Activated CD4-positive, alpha-beta T cell treated with anti-CD3 and anti-CD28 coated beads, Interleukin-2, amount 10 ng/mL, durations not matched to agents 24 days and 14 days (primary cell): ENCODE measurements around the gene ETV3. TPM values are rescaled to one million over a fixed set of nuclear protein-coding genes. Genes with fewer than 3 reads are reported as not detected.
"Not testable (repeated sequence)": the region's sequence is repeated elsewhere in the genome, so short reads cannot be mapped to it uniquely, and the experiment has no call there.

Source experiments
- DNase-seq: peaks from one replicate; pipeline ENCODE4 v3.0.0; 2022
- H3K27ac Mint-ChIP-seq: one replicate; pipeline ENCODE4 v1.8.0; 2022; ENCODE audit warnings: mild to moderate bottlenecking, mixed read lengths
- H3K27me3 Mint-ChIP-seq: one replicate; pipeline ENCODE4 v1.8.0; 2022; ENCODE audit warnings: mixed read lengths
- H3K36me3 Mint-ChIP-seq: one replicate; pipeline ENCODE4 v1.8.0; 2022; ENCODE audit warnings: low read depth, mild to moderate bottlenecking, mixed read lengths
- H3K4me1 Mint-ChIP-seq: one replicate; pipeline ENCODE4 v1.8.0; 2021; ENCODE audit warnings: mixed read lengths
- H3K4me3 Mint-ChIP-seq: one replicate; pipeline ENCODE4 v1.8.0; 2022; ENCODE audit warnings: mild to moderate bottlenecking, moderate library complexity, mixed read lengths
- H3K9me3 Mint-ChIP-seq: one replicate; pipeline ENCODE4 v1.8.0; 2021; ENCODE audit warnings: mixed read lengths
- intact Hi-C: fragments of 100-400 bp; cut with micrococcal nuclease; formaldehyde crosslinking; loops from one replicate; pipeline ENCODE4 v1.15.1; 2023
- total RNA-seq: library from RNA; stranded (reverse); gene quantifications from 2 replicates; pipeline ENCODE4 v1.2.3, GENCODE V29; 2022

Gene ETV3
- 40.4 and 41.3 TPM in 2 replicates for total RNA-seq

- Mint-ChIP-seq H3K27me3 (no peaks in the 10 kb centered on the region), H3K9me3 (no peaks in the 10 kb centered on the region), H3K36me3 (peaks cover 38% of the 10 kb centered on the region), H3K4me1 (peaks cover 62% of the 10 kb centered on the region), H3K4me3 (peak within 1 kb of the TSS; percentile 99), H3K27ac (peak within 1 kb of the TSS; percentile 90)
- intact Hi-C loops = loop anchor here (1.0 kb wide), 1 partner anchor 9 kb away; no protein-coding TSS in a partner anchor
- DNase-seq = peak; percentile 97
Observed at GRCh38 chr1:157138220-157139051, at the start of gene ETV3. Gene ETV3 (minus strand): TSS chr1:157138395. CDS start chr1:157136352, 2,043 bp downstream.

GRCh38 chr1:157186281-157186992, 48.2 kb upstream of the ETV3 start:
- peaks cover 2% of the 10 kb centered on the region for H3K4me1 Mint-ChIP-seq
- H3K9me3 Mint-ChIP-seq = no peaks in the 10 kb centered on the region
- H3K27ac Mint-ChIP-seq = no peak overlapping the region
- DNase-seq = no peak
- peaks cover 19% of the 10 kb centered on the region for H3K27me3 Mint-ChIP-seq
- no peaks in the 10 kb centered on the region for H3K36me3 Mint-ChIP-seq
- intact Hi-C loops = no loop called here
- H3K4me3 Mint-ChIP-seq = no peak overlapping the region

GRCh38 chr1:157183870-157184269, 45.7 kb upstream of the ETV3 start:
- Mint-ChIP-seq H3K4me3 (no peak overlapping the region), H3K36me3 (no peaks in the 10 kb centered on the region), H3K27ac (no peak overlapping the region), H3K27me3 (peaks cover 28% of the 10 kb centered on the region), H3K4me1 (peaks cover 2% of the 10 kb centered on the region), H3K9me3 (no peaks in the 10 kb centered on the region)
- intact Hi-C loops = no loop called here
- no peak for DNase-seq

GRCh38 chr1:157182371-157182770, 44.2 kb upstream of the ETV3 start:
- DNase-seq, H3K4me1 Mint-ChIP-seq, H3K4me3 Mint-ChIP-seq, H3K27ac Mint-ChIP-seq, H3K36me3 Mint-ChIP-seq, H3K9me3 Mint-ChIP-seq, intact Hi-C loops: not testable (repeated sequence)
- H3K27me3 Mint-ChIP-seq = peaks cover 33% of the 10 kb centered on the region

- no peak for DNase-seq
- Mint-ChIP-seq H3K9me3 (no peaks in the 10 kb centered on the region), H3K27me3 (peaks cover 35% of the 10 kb centered on the region), H3K4me1 (peaks cover 2% of the 10 kb centered on the region), H3K4me3 (no peak overlapping the region), H3K36me3 (no peaks in the 10 kb centered on the region), H3K27ac (no peak overlapping the region)
- intact Hi-C loops = no loop called here
Observed at GRCh38 chr1:157181790-157182189, 43.6 kb upstream of the ETV3 start.

- peaks cover 2% of the 10 kb centered on the region for H3K4me1 Mint-ChIP-seq
- H3K9me3 Mint-ChIP-seq = no peaks in the 10 kb centered on the region
- H3K4me3 Mint-ChIP-seq = no peak overlapping the region
- intact Hi-C loops = no loop called here
- DNase-seq = no peak
- no peaks in the 10 kb centered on the region for H3K36me3 Mint-ChIP-seq
- H3K27ac Mint-ChIP-seq = no peak overlapping the region
- peaks cover 35% of the 10 kb centered on the region for H3K27me3 Mint-ChIP-seq
Observed at GRCh38 chr1:157181258-157181657, 43.1 kb upstream of the ETV3 start.

GRCh38 chr1:157178490-157178889, 40.3 kb upstream of the ETV3 start:
- no peak overlapping the region for H3K27ac Mint-ChIP-seq
- no peaks in the 10 kb centered on the region for H3K36me3 Mint-ChIP-seq
- H3K4me3 Mint-ChIP-seq = no peak overlapping the region
- H3K27me3 Mint-ChIP-seq = peaks cover 29% of the 10 kb centered on the region
- no peak for DNase-seq
- intact Hi-C loops = no loop called here
- peaks cover 2% of the 10 kb centered on the region for H3K4me1 Mint-ChIP-seq
- no peaks in the 10 kb centered on the region for H3K9me3 Mint-ChIP-seq

- Mint-ChIP-seq H3K36me3 (no peaks in the 10 kb centered on the region), H3K9me3 (no peaks in the 10 kb centered on the region), H3K27me3 (peaks cover 30% of the 10 kb centered on the region), H3K4me1 (peaks cover 2% of the 10 kb centered on the region), H3K27ac (no peak overlapping the region), H3K4me3 (no peak overlapping the region)
- intact Hi-C loops = no loop called here
- no peak for DNase-seq
Observed at GRCh38 chr1:157177733-157178394, 39.7 kb upstream of the ETV3 start.

- Mint-ChIP-seq H3K4me3 (no peak overlapping the region), H3K4me1 (no peaks in the 10 kb centered on the region), H3K27ac (no peak overlapping the region), H3K27me3 (peaks cover 33% of the 10 kb centered on the region), H3K9me3 (no peaks in the 10 kb centered on the region), H3K36me3 (no peaks in the 10 kb centered on the region)
- no peak for DNase-seq
- intact Hi-C loops = no loop called here
Observed at GRCh38 chr1:157176591-157177121, 38.5 kb upstream of the ETV3 start.

GRCh38 chr1:157176016-157176415, 37.8 kb upstream of the ETV3 start:
- Mint-ChIP-seq H3K9me3 (no peaks in the 10 kb centered on the region), H3K4me1 (no peaks in the 10 kb centered on the region), H3K36me3 (no peaks in the 10 kb centered on the region), H3K4me3 (no peak overlapping the region), H3K27me3 (peaks cover 35% of the 10 kb centered on the region), H3K27ac (no peak overlapping the region)
- no peak for DNase-seq
- intact Hi-C loops = no loop called here

- H3K4me1 Mint-ChIP-seq = no peaks in the 10 kb centered on the region
- H3K4me3 Mint-ChIP-seq = no peak overlapping the region
- no peak for DNase-seq
- no peaks in the 10 kb centered on the region for H3K9me3 Mint-ChIP-seq
- intact Hi-C loops = no loop called here
- no peaks in the 10 kb centered on the region for H3K36me3 Mint-ChIP-seq
- H3K27ac Mint-ChIP-seq = no peak overlapping the region
- H3K27me3 Mint-ChIP-seq = peaks cover 38% of the 10 kb centered on the region
Observed at GRCh38 chr1:157173900-157174410, 35.8 kb upstream of the ETV3 start.

GRCh38 chr1:157173241-157173640, 35.0 kb upstream of the ETV3 start:
- H3K36me3 Mint-ChIP-seq, H3K4me1 Mint-ChIP-seq, DNase-seq, H3K9me3 Mint-ChIP-seq, H3K27ac Mint-ChIP-seq, intact Hi-C loops, H3K4me3 Mint-ChIP-seq: not testable (repeated sequence)
- peaks cover 38% of the 10 kb centered on the region for H3K27me3 Mint-ChIP-seq

GRCh38 chr1:157172591-157172990, 34.4 kb upstream of the ETV3 start:
- DNase-seq, H3K27ac Mint-ChIP-seq, H3K36me3 Mint-ChIP-seq, H3K4me3 Mint-ChIP-seq, intact Hi-C loops, H3K9me3 Mint-ChIP-seq, H3K4me1 Mint-ChIP-seq: not testable (repeated sequence)
- peaks cover 38% of the 10 kb centered on the region for H3K27me3 Mint-ChIP-seq
